Suprapubic skin (tissue), 3 donors: ENCODE measurements around the gene ZFYVE26.

Experiments
- EP300 ChIP-seq: sonication (generic); formaldehyde crosslinking; IDR thresholded peaks from one replicate; pipeline ENCODE4 v1.6.1; 2017; ENCODE audit warnings: antibody characterized with exemption
- POLR2A ChIP-seq, 2 donors: fragments of 450-650 bp; IDR thresholded peaks; one replicate each; pipeline ENCODE4 v1.6.1; 2017; ENCODE audit warnings: antibody characterized with exemption in 2 of 2, mild to moderate bottlenecking in 2 of 2, moderate library complexity in 2 of 2
- TF ChIP-seq, protein P1 (sequence below), 2 donors: fragments of 200-600 bp in 1 of 2; fragments of 450-650 bp in 1 of 2; sonication (generic) in 1 of 2; IDR thresholded peaks; one replicate each; pipeline ENCODE4 v1.5.1; 2016 to 2019; ENCODE audit warnings: antibody characterized with exemption in 2 of 2, mild to moderate bottlenecking in 1 of 2, moderate library complexity in 1 of 2

DNA sequence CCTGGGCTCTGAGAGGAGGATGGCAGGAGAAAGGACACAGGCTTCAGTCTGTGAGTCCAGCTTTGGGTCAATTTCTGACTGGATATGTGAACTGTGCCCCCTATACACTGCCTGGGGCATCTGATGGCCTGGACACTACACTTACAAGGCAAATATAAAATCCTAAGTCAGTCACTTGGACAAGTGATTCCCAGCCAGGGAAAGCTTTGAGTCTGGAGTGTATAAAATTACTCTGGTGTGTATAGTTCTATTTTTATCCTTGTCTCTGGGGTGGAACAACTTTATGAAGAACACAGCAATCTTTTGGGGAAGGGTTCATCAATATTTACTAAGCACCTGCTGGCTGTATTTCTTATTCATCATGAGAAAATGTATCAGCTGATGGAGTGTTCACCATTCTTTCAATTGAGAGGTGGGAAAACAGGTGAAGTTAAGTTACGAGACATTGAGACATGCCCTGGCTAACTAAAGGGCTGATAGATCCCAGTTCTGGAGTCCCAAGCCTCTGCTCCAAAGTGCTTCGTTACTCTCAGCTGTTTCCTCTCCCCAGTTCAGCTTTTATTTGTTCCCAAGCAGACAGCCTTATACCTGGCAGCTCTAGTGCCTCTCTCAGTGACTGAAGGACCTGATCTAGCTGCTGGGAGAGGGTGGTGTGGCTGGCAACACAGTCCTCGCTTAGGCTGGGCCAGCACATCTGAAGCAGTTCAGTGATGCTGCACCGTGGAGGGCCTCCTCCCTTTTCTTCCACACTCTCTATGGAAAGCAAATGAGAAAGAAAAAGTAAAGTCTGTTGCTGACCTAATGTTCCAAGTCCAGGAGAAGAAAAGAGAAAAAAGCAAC, 30.9 kb downstream of the ZFYVE26 start:
- TF ChIP-seq, protein P1, sequence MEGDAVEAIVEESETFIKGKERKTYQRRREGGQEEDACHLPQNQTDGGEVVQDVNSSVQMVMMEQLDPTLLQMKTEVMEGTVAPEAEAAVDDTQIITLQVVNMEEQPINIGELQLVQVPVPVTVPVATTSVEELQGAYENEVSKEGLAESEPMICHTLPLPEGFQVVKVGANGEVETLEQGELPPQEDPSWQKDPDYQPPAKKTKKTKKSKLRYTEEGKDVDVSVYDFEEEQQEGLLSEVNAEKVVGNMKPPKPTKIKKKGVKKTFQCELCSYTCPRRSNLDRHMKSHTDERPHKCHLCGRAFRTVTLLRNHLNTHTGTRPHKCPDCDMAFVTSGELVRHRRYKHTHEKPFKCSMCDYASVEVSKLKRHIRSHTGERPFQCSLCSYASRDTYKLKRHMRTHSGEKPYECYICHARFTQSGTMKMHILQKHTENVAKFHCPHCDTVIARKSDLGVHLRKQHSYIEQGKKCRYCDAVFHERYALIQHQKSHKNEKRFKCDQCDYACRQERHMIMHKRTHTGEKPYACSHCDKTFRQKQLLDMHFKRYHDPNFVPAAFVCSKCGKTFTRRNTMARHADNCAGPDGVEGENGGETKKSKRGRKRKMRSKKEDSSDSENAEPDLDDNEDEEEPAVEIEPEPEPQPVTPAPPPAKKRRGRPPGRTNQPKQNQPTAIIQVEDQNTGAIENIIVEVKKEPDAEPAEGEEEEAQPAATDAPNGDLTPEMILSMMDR (IDR thresholded peaks at IDR 0.05), result no peak
- TF ChIP-seq POLR2A (IDR thresholded peaks at IDR 0.05) (no peak), EP300 (no peak)
